ENCODE data around the gene OSBPL3.
A peak's percentile ranks its signal among the peaks of the same experiment; 100 is the strongest.

OSBPL3 gene

DNA sequence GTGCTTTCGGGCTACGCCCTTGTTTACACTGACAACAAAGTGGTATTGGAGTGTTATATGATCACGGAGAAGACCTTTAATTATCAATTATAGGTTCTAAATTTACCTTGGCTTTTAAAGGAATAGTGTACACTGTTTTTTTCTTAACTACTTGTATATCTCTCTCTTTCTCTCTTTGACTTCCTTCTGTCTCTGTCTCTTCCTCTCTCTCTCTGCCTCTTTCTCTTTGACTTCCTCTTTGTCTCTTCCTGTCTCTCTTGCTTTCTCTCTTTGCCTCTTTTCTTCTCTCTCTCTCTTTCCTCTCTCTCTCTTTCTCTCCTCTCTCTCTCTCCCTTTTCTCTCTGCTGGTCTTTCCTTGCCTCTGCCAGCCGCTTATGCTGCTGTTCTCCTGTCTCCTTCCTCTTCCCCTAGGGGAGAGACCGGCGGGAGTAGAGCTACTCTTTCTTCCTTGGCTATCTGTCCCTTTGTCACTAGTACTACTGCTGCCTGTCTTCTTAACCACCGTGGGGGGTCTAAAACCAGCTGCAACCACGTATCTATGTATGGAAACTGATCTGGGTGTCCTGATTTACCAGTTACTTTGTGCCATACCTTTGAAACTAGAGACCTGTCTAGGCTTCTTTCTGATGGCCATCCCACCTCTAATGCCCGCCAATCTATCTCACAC lies 185.9 kb downstream of the OSBPL3 start:
- DNase-seq (ENCODE audit: low read depth) = no peak

DNA sequence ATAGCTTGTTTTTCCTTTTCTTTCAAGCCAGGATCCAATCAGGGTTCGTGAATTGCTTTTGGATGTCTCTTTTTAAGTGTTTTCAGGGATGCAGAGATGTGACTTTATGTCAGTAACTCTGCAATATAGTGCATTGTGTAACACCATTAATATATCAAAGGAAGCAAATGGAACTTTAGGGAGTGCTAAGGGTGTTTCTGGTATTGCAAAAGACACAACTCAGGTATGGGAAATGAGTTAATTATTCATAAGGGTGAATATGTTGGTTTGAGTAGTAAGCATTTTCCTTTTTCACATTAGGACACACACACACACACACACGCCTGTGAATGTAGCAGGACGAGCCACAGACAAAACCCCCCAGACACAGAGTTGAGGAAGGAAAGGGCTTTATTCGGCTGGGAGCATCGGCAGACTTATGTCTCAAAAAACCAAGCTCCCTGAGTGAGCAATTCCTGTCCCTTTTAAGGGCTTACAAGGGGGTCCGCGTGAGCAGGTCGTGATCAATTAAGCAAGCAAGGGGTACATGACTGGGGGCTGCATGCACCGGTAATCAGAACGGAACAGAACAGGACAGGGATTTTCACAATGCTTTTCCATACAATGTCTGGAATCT lies 190.9 kb downstream of the OSBPL3 start:
- DNase-seq (ENCODE audit: low read depth) = no peak

DNA sequence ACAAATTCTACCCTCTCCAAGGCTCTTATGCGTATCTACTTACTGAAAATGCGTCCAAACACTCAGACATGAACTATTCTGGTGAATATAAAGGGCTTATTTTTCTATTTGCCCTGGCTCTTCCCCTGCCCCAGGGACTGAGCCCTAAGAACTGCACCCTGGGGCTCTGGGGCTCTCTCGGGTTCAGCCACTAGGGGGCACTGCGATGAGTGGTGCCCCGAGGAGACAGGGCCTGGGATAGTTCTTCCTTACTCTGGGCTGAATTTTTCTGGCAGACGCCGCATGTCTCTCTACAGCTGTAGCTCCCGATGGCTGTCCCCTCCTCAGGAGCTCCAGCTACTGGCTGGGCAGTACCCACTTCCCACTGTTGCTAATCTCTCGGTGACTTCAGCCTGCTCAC lies 191.9 kb downstream of the OSBPL3 start:
- no peak for DNase-seq (ENCODE audit: low read depth)

DNA sequence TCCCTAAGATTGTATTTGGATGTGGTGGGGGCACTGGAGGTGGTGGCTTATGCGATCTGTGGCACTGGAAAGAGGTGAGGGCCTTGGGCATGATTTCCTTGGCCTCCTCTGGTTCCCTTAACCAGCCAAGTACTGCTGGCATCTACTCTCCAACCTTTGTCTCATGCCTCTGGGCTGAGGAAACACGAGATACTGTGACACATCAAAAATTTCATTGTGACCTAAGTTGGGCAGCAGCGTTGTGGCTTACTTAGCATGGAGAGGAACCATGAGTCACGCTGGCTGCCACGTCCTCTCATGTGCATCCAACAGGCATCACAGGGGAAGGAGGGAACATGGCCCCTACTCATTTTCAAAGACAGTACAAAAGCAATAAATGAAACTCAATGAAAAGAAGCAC lies 193.0 kb downstream of the OSBPL3 start:
- peak; percentile 96 for DNase-seq (ENCODE audit: low read depth)

DNA sequence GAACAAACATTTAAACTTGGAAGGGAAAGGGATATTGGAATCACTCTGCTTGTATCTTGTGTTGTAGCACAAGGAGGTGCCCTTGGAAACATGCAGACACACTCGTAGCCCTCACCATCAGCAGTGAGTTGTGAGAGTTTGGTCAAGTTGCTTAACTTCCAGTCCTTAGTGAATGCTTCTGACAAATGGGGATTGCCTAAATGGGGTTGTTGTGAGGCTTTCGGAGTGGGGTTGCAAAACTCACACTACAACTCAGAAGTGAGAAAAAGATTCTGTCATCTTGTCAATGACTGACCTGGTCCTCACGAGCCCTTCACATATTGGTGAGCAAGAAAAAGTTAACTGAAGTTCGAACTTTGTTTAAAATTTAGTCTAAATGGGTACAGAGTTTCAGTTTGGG lies 193.7 kb downstream of the OSBPL3 start:
- DNase-seq (ENCODE audit: low read depth) = no peak

DNA sequence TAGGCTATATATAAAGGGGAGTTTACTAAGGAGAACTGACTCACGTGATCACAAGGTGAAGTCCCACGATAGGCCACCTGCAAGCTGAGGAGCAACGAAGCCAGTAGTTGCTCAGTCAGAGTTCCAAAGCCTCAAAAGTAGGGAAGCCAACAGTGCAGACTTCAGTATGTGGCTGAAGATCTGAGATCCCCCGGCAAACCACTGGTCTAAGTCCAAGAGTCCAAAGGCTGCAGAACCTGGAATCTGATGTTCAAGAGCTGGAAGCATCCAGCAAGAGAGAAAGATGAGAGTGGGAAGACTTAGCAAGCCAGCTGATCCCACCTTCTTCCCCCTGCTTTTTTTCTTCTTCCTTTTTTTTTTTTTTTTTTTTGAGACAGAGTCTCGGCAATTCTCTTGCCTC lies 195.7 kb downstream of the OSBPL3 start:
- no peak for DNase-seq (ENCODE audit: low read depth)

DNA sequence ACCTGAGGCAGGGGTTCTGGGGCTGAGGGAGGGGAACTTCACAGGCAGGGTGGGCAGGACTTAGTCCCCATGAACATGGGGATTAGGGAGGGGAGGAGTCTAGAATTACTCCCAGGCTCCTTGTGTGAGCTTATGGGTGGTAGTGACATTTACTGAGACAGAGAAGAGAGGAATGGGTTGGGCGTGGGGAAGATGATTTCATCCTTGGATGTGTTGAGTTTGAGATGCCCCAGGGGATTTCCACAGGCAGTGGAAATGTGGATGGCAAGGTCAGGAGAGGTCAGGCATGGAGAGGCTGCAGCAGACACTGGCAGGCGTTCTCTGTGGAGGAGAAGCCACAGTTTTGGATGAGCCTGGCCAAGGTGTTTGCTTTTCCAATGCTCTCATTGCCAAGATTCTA lies 196.3 kb downstream of the OSBPL3 start:
- DNase-seq (ENCODE audit: low read depth) = no peak

DNA sequence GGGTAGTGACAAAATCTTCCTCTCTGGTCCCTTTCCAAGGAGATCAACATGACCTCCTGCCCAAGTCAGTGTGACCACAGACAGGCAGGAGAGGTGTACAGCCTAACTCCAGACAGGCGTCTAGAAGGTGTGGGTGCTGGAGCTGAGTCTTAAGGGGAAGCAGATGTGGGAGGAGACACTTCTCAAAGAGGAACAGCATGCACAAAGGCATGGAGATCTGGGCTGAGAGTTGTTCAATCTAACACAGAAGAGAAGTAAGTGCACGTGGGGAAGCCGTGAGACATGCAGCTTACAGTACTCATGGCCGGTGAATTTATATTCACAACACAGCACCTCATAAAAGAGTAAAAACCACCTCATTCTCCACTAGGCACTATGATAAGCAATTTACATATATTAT lies 198.9 kb downstream of the OSBPL3 start:
- DNase-seq (ENCODE audit: low read depth) = no peak

DNA sequence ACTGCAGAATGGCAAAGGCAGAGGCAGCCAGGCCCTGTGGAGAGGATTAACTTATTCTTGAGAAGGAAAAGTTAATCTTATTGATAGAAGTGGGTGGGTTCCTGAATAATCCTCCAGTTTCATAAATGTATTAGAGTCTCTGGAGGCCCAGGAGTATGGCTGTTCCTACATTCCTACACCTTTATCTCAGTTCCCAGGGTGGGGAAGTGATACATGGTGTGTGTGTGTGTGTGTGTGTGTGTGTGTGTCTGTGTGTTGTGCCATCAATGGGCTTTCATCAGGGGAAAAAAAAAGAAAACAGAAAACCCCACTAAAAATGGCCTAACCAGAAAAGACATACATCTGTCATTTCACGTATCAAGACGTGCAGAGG lies 200.7 kb downstream of the OSBPL3 start:
- no peak for DNase-seq (ENCODE audit: low read depth)

DNA sequence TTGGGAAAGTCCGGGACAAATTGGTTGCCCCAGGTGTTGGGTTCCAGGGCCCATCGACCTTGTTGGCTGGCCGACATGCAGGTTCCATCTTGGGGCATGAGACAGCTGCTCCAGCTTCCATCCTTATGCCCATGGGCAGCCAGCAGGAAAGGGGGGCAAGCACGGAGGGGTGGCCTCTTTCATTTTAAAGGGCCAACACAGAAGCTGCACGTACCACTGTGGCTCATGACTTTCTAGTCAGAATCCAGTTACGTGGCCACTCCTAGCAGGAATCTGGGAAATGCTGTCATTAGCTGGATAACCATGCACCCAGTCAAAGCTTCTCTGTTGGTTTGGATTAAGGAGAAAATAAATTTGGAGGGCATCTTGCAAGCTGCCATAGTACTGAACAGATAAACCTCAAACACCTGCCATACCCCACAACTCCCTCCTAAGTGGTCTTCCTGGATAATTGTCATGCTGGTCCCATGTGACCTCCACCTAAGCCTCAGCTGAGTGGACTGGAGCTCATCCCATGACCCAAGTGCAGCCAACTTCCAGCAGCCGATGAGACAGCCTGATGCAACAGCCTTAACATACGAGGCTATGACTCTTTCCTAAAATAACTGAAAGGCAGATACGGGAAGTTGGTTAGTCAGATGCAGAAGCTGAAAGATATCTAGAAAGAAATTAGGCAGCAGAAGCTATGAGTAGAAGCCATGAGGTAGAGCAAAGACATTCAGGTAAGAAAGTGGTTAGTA lies 201.3 kb downstream of the OSBPL3 start:
- DNase-seq (ENCODE audit: low read depth) = peak; percentile 83

DNA sequence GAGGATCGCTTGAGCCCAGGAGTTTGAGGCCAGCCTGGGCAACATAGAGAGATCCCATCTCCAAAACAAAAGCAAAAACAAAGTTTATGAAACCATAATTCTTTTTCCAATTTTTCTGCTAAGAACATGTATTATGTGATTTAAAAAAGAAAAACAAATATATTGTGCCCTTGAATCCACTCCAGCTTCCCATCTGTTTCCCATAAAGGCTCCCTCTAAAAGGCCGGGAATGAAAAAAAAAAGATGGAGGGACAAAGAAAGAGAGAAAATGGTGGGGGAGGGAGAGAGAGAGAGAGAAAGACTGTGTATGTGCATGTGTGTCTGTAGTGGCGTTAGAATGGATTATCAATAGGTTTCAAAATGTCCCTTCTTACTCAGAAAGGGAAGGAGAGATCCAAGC lies 202.2 kb downstream of the OSBPL3 start:
- DNase-seq (ENCODE audit: low read depth) = no peak

DNA sequence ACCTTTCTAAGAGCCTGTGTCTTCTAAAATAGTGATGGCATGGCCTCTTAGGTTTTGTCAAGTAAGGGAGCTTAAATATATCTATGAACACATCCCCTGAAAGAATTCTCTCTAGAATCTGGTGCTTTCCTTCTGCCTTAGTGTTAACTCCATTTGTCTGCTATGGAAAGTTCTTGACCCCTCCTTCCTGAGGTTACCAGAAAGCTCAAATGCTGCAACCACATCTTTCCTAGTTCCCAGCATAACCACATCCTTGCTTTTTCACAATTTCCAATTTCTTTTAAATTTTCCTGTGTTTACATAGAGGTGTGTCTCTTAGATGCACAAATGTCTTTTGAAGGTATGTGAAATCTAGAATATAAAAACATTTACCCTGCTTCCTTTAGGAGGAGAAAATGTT lies 206.3 kb downstream of the OSBPL3 start:
- no peak for DNase-seq (ENCODE audit: low read depth)

DNA sequence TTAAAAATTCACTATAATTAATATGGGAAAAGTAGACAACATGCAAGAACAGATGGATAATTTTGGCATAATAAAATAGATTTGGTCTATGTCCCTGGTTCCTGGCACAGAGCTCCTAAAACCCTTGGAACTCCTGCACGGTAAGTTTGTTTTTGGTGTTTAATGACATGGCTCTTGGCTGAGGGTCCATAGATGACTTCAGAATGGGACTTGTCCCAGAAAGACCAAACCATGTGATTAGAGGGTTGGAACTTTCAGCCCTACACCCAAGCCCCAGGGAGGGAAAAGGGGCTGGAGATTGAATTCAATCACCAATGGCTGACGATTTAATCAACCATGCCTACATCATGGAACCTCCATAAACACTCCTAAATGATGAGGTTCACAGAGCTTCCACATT lies 210.1 kb downstream of the OSBPL3 start:
- DNase-seq (ENCODE audit: low read depth) = no peak

DNA sequence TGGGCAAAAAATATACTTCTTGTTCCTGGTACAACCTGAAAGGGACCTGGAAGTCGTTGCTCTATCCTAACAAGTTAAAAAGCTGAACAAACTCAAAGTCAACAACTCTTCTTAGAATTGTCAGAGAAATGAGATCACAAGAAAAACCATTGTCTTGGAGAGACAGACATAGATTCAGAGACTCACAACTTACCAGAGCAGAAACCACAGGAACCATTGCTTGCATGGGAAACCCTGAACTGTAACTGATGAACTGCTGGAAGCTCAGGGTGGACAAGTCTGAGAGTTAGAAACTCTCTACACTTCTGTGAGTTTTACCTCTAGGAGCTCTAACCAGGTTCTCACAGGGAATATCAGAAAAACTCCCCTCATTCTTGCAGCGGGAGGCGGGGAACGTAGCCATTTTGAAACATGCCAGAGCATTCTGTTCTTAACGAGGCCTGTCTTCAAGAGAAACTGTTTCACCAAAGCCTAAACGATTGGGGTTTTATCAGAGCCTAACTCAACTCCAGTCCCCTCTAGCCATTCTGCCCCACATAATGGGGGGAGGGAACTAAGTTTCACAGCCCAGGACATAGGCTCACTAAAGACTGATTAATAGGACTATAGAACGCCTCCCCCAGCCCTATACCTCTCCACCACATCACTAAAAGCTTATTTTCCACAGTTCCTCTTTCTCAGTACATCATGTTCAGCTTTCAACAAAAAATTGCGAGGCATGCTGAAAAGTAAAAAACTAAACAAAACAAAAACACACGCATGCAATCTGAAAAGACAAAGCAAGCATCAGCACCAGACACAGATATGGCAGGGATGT lies 210.8 kb downstream of the OSBPL3 start:
- no peak for DNase-seq (ENCODE audit: low read depth)

DNA sequence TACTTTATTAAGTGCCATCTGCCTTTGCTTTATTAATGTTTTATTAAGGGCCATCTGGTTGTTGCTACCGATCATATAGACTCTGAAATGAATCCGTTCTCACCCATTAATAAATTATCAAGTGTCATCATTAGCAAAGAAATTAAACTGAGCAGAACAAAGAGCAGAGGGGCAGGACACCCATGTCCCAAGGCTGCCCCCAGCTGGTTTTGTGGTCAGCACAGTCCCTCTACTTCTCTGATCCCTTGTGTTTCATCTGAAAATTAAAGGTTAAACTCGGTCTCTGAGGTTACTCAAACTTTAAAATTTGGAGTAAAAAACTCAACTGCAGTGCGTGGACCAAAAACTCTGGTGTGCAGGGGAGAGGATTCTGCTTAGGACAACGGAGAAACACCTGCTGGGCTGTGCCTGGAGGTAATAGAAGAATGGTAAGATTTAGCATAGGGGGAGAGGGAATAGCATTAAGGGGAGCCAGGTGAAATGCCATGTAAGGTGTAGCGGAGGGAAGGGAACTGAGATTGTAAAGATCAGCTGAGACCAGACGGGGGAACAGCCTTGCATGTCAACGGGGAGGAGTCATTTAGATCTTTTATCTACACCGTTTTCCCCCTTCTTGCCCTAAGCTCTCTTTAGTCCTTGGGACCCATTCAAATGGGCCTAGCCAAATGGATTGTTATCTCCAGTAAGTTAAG lies 212.0 kb downstream of the OSBPL3 start:
- no peak for DNase-seq (ENCODE audit: low read depth)

DNA sequence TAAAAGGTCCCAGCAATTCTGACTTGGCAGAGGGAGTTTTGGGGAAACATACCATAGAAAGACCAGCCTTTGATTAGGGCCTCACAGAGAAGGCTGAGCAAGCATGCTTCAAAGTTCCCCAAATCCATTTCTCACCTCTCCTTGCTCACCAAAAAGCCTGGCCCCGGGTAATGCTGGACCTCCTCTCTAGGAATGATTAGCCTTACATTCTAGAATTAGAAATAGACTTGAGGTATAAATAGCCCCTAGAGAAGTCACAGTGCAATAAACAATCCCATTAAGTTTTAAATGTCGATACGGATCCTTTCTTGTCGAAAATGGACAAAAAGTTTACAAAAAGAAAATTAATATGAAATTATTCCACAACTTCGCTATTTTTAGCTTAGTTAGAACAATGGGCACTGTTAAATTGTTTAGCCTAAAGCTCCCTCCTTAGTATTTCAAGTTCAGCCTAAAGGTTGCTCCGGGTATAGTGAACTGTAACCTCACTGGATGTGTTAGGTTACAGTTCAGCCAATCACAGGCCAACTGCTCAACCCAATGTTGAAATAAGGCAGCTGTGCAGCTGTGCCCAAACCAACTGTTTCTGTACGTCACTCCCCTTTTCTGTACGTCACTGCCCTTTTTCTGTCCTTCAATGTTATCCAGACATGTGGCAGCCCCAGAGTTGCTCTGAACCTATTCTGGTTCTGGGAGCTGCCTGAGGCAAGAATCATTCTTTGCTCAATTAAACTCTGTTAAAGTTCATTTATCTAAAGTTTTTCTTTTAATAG lies 214.8 kb downstream of the OSBPL3 start:
- DNase-seq (ENCODE audit: low read depth) = no peak

DNA sequence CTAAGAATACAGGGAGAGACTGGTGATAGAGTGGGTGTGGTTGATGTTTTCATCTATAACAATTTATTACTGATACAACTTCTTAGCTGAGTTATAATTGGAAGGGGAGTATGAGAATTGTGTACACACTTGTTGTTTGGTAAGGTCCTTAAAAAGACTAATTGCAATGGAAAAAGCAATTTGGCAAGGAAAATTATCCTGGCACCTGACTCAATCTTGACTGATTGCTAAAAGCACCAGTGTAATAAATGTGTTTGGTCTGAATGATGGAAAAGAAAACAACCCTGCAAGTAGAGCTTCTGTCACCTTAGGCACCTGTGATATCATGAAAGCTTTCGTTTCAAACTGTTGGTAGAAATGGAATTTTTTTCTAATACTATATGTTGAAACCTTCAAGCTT lies 216.0 kb downstream of the OSBPL3 start:
- DNase-seq (ENCODE audit: low read depth) = no peak

DNA sequence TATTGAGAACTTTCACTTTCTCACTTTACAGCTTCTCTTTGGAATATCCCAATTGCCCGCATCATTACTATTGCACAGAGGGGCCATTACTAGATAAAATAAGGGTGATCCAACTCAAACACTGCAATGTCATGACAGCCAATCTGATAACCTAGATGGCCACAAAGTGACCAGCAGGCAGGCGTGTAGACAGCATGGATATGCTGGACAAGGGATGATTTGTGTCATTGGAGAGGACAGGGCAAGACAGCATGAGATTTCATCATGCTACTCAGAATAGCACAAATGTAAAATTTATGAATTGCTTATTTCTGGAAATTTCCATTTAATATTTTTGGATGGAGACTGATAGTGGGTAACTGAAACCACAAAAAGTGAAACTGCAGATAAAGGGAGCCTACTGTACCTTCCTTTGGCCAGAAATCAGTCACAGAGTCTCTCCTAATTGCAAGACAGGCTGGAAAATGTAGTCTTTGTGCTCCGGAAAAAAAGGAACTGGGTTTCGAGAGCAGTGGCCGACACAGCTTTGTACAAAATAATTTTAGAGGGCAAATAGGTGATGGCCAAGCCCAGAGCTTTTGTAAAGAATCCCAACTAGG lies 216.6 kb downstream of the OSBPL3 start:
- DNase-seq (ENCODE audit: low read depth) = no peak

DNA sequence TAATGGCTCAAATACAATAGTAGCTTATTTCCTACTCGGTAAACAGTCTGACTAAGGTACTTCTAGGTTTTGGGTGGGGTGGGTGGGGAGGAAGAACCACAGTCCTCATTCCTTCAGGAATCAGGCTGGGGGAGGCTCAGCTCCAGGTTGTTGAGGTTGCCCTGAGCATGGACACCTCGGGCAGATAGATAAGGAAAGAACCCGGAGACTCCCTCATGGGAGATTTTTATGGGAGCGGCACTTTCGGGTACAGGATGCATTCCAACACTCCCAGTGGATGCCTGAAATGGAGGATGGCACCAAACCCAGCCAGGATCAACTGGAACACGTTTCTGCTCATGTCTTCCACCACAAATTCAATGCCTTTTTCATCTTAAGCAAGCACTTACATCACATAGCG lies 217.2 kb downstream of the OSBPL3 start:
- no peak for DNase-seq (ENCODE audit: low read depth)

DNA sequence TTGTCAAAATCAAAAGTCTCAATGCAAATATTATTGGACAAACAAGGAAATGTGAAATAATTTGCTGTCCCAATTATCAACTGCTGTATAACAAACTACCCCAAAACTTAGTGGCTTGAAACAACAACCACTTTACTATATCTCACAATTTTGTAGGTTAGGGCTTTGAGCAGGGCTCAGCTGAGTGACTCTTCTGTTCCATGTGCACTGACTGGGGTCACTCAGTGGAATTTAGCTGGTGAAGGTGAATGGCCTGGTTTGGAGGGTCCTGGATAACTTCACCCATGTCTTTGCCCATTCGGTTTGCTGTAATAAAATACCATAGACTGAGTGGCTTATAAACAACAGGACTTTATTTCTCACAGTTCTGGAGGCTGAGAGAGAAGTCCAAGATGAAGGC lies 219.0 kb downstream of the OSBPL3 start:
- DNase-seq (ENCODE audit: low read depth) = no peak

Data from GM04503 (cell line).